Uterus (tissue), 2 donors: ENCODE results near the gene SAMD7.

Experiments used
- POLR2A ChIP-seq, 2 donors: fragments of 450-650 bp; IDR thresholded peaks; one replicate each; pipeline ENCODE4 v1.6.1; 2016; ENCODE audit warnings: antibody characterized with exemption in 2 of 2, mild to moderate bottlenecking in 1 of 2, moderate library complexity in 1 of 2
- TF ChIP-seq, protein P1 (sequence below), 4 experiments: fragments of 200-600 bp in 2 of 4; fragments of 450-650 bp in 2 of 4; sonication (generic) in 2 of 4; IDR thresholded peaks; one replicate each; pipeline ENCODE4 v1.5.1; 2016 to 2019; ENCODE audit warnings: antibody characterized with exemption in 4 of 4, mild to moderate bottlenecking in 2 of 4, moderate library complexity in 1 of 4

DNA sequence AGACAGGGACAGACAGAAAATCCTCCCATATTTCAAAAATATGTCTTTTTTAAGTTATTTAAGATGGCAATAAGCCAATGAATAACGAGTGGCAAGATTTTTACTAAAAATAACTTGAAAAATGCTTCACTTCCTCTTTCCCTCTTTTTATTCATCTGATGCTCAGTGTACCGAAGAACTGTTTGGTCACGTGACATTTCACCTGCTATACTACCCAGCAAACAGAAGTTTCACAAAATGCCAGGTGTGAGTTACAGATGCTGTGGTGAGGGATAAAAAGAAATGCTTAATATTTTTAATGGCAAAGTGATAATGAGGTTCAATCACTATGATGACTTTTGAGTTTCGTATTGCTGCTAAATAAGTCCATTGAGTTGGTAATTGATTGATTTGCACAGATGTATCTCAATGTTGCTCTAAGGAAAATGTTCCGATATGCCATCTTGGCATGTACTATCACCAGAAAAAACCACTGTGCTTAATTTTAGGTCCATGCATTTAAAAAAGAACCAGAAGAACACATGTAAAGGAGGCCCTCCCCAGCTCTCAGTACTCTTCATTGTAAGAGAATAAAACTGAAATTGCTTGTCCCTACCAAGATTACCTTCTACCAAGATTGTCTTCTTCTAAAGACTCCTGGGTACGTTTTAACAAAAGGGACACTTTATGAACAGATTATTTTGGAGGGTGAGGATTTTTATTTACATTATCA is 29.3 kb downstream of the SAMD7 start:
- TF ChIP-seq, protein P1, sequence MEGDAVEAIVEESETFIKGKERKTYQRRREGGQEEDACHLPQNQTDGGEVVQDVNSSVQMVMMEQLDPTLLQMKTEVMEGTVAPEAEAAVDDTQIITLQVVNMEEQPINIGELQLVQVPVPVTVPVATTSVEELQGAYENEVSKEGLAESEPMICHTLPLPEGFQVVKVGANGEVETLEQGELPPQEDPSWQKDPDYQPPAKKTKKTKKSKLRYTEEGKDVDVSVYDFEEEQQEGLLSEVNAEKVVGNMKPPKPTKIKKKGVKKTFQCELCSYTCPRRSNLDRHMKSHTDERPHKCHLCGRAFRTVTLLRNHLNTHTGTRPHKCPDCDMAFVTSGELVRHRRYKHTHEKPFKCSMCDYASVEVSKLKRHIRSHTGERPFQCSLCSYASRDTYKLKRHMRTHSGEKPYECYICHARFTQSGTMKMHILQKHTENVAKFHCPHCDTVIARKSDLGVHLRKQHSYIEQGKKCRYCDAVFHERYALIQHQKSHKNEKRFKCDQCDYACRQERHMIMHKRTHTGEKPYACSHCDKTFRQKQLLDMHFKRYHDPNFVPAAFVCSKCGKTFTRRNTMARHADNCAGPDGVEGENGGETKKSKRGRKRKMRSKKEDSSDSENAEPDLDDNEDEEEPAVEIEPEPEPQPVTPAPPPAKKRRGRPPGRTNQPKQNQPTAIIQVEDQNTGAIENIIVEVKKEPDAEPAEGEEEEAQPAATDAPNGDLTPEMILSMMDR (IDR thresholded peaks at IDR 0.05): no peak
- no peak for TF ChIP-seq POLR2A (IDR thresholded peaks at IDR 0.05)
